ENCODE data around the gene ARL6IP6. TPM values are rescaled to one million over a fixed set of nuclear protein-coding genes. Genes with fewer than 3 reads are reported as not detected.

Gene ARL6IP6
- total RNA-seq, 4 donors from 2014 or later = 17.5 to 28.5 (median 23.6) TPM

- Histone ChIP-seq H3K4me3 (no peak overlapping the region), H3K27ac (no peak overlapping the region), H3K36me3 (peaks cover 0 to 20% (median 0%) of the 10 kb centered on the region in 3 donors), H3K9me3 (no peaks in the 10 kb centered on the region), H3K27me3 (no peaks in the 10 kb centered on the region), H3K4me1 (no peaks in the 10 kb centered on the region)
- no peak for DNase-seq (ENCODE audit: low spot score in 2 of 2)
- 57 to 76% methylated on average over 1 of the region's 1 CpG for WGBS, 2 donors
- TF ChIP-seq CTCF (IDR thresholded peaks at IDR 0.05) (no peak), POLR2A (IDR thresholded peaks at IDR 0.05) (no peak), EP300 (IDR thresholded peaks at IDR 0.05) (no peak)
Observed at GRCh38 chr2:152766928-152767327, 48.5 kb downstream of the ARL6IP6 start.

GRCh38 chr2:152781175-152781574 lies 62.8 kb downstream of the ARL6IP6 start:
- no peak for DNase-seq (ENCODE audit: low spot score in 2 of 2)
- no peaks in the 10 kb centered on the region for H3K36me3 ChIP-seq
- no peak for TF ChIP-seq EP300 (IDR thresholded peaks at IDR 0.05)
- H3K4me1 ChIP-seq = no peaks in the 10 kb centered on the region
- WGBS, 2 donors = 87 to 91% methylated on average over 3 of the region's 3 CpGs
- H3K27ac ChIP-seq = no peak overlapping the region
- no peak overlapping the region for H3K4me3 ChIP-seq
- H3K27me3 ChIP-seq = no peaks in the 10 kb centered on the region
- H3K9me3 ChIP-seq = no peaks in the 10 kb centered on the region

- H3K9me3 ChIP-seq = no peaks in the 10 kb centered on the region
- no peak overlapping the region for H3K4me3 ChIP-seq
- no peak for DNase-seq (ENCODE audit: low spot score in 2 of 2)
- no peak overlapping the region for H3K27ac ChIP-seq
- WGBS, 2 donors = 84% methylated on average over 2 of the region's 2 CpGs
- TF ChIP-seq POLR2A (IDR thresholded peaks at IDR 0.05) (no peak), EP300 (IDR thresholded peaks at IDR 0.05) (no peak), CTCF (IDR thresholded peaks at IDR 0.05) (no peak)
- no peaks in the 10 kb centered on the region for H3K27me3 ChIP-seq
- no peaks in the 10 kb centered on the region for H3K4me1 ChIP-seq
- H3K36me3 ChIP-seq = no peaks in the 10 kb centered on the region
Observed at GRCh38 chr2:152782171-152782570, 63.8 kb downstream of the ARL6IP6 start.

GRCh38 chr2:152790883-152791282 lies 72.5 kb downstream of the ARL6IP6 start:
- TF ChIP-seq CTCF (IDR thresholded peaks at IDR 0.05) (no peak), EP300 (IDR thresholded peaks at IDR 0.05) (no peak), POLR2A (IDR thresholded peaks at IDR 0.05) (no peak)
- 82 to 83% methylated on average over 7 to 9 of the region's 9 CpGs for WGBS, 2 donors
- Histone ChIP-seq H3K4me3 (no peak overlapping the region), H3K27ac (no peak overlapping the region), H3K9me3 (no peaks in the 10 kb centered on the region), H3K27me3 (no peaks in the 10 kb centered on the region), H3K36me3 (no peaks in the 10 kb centered on the region), H3K4me1 (no peaks in the 10 kb centered on the region)
- no peak for DNase-seq (ENCODE audit: low spot score in 2 of 2)

- WGBS, 2 donors = 64 to 65% methylated on average over 3 of the region's 3 CpGs
- Histone ChIP-seq H3K27ac (no peak overlapping the region), H3K27me3 (no peaks in the 10 kb centered on the region), H3K4me1 (no peaks in the 10 kb centered on the region), H3K9me3 (no peaks in the 10 kb centered on the region), H3K4me3 (no peak overlapping the region), H3K36me3 (no peaks in the 10 kb centered on the region)
- no peak for DNase-seq (ENCODE audit: low spot score in 2 of 2)
- TF ChIP-seq CTCF (IDR thresholded peaks at IDR 0.05) (no peak), POLR2A (IDR thresholded peaks at IDR 0.05) (no peak), EP300 (IDR thresholded peaks at IDR 0.05) (no peak)
Observed at GRCh38 chr2:152791979-152792378, 73.6 kb downstream of the ARL6IP6 start.

- H3K27ac ChIP-seq = no peak overlapping the region
- no peak for TF ChIP-seq CTCF (IDR thresholded peaks at IDR 0.05)
- no peak for TF ChIP-seq POLR2A (IDR thresholded peaks at IDR 0.05)
- no peak for TF ChIP-seq EP300 (IDR thresholded peaks at IDR 0.05)
- no peak overlapping the region for H3K4me3 ChIP-seq
- no peak for DNase-seq (ENCODE audit: low spot score in 2 of 2)
- H3K36me3 ChIP-seq = no peaks in the 10 kb centered on the region
- no peaks in the 10 kb centered on the region for H3K27me3 ChIP-seq
- H3K9me3 ChIP-seq = no peaks in the 10 kb centered on the region
- WGBS, 2 donors = 66 to 68% methylated on average over 4 of the region's 4 CpGs
- H3K4me1 ChIP-seq = no peaks in the 10 kb centered on the region
Observed at GRCh38 chr2:152792974-152793373, 74.6 kb downstream of the ARL6IP6 start.
